Stimulated activated CD4-positive, alpha-beta T cell treated with anti-CD3 and anti-CD28 coated beads, Interleukin-1b, Interleukin-23, amount 100 ng/mL, for 4 hours (primary cell): ENCODE data around the gene NOL4L.
"Not testable (repeated sequence)": the region's sequence is repeated elsewhere in the genome, so short reads cannot be mapped to it uniquely, and the experiment has no call there.

Experiments used
- DNase-seq, 2 donors: peaks; one replicate each; pipeline ENCODE4 v3.0.0-alpha.2; 2020; ENCODE audit warnings: low read depth in 2 of 2

The NOL4L gene

GRCh38 chr20:32596681-32597252 lies 11.6 kb upstream of the NOL4L start:
- no peak for DNase-seq

GRCh38 chr20:32595143-32595542 lies 10.0 kb upstream of the NOL4L start:
- no peak for DNase-seq

GRCh38 chr20:32594669-32595068 lies 9.5 kb upstream of the NOL4L start:
- DNase-seq: not testable (repeated sequence)

GRCh38 chr20:32594204-32594603 lies 9.1 kb upstream of the NOL4L start:
- no peak for DNase-seq

GRCh38 chr20:32592616-32593015 lies 7.5 kb upstream of the NOL4L start:
- DNase-seq: not testable (repeated sequence)

GRCh38 chr20:32592022-32592421 lies 6.9 kb upstream of the NOL4L start:
- DNase-seq: no peak

- no peak for DNase-seq
These were observed 4.6 kb upstream of the NOL4L start for GRCh38 chr20:32589769-32590168.

- DNase-seq: no peak
These were observed 4.1 kb upstream of the NOL4L start for GRCh38 chr20:32589256-32589655.

- no peak for DNase-seq
These were observed 2.9 kb upstream of the NOL4L start for GRCh38 chr20:32588040-32588439.

GRCh38 chr20:32586291-32586690 lies 1.2 kb upstream of the NOL4L start:
- DNase-seq: no peak

- DNase-seq: no peak
These were observed 524 bp upstream of the NOL4L start for GRCh38 chr20:32585586-32586127.

- no peak for DNase-seq
These were observed 1.5 kb downstream of the NOL4L start for GRCh38 chr20:32583581-32584070.

GRCh38 chr20:32582659-32583580 lies 2.2 kb downstream of the NOL4L start:
- DNase-seq: no peak

- no peak for DNase-seq
These were observed 3.1 kb downstream of the NOL4L start for GRCh38 chr20:32581839-32582658.

GRCh38 chr20:32580970-32581838 lies 3.9 kb downstream of the NOL4L start:
- DNase-seq: no peak

- DNase-seq: no peak
These were observed 4.7 kb downstream of the NOL4L start for GRCh38 chr20:32580219-32580969.

- no peak for DNase-seq
These were observed 6.2 kb downstream of the NOL4L start for GRCh38 chr20:32578840-32579390.

- DNase-seq: not testable (repeated sequence)
These were observed 7.1 kb downstream of the NOL4L start for GRCh38 chr20:32578062-32578461.

- DNase-seq: no peak
These were observed 7.5 kb downstream of the NOL4L start for GRCh38 chr20:32577657-32578056.

GRCh38 chr20:32577023-32577422 lies 8.1 kb downstream of the NOL4L start:
- no peak for DNase-seq
